Suprapubic skin (tissue), 4 donors: ENCODE measurements around the gene PIPOX. TPM values are rescaled to one million over a fixed set of nuclear protein-coding genes. Genes with fewer than 3 reads are reported as not detected.

Experiments
- DNase-seq, 2 donors: peaks; one replicate each; pipeline ENCODE4 v3.0.0-alpha.2; 2019; ENCODE audit warnings: low spot score in 2 of 2
- H3K27ac ChIP-seq: fragments of 200-600 bp; sonication (generic); one replicate; pipeline ENCODE4 v1.5.1; 2019
- H3K27me3 ChIP-seq: fragments of 200-600 bp; sonication (generic); one replicate; pipeline ENCODE4 v1.5.1; 2019
- H3K36me3 ChIP-seq: fragments of 200-600 bp; sonication (generic); one replicate; pipeline ENCODE4 v1.5.1; 2019
- H3K4me1 ChIP-seq: fragments of 200-600 bp; sonication (generic); one replicate; pipeline ENCODE4 v1.5.1; 2019
- H3K4me3 ChIP-seq: fragments of 200-600 bp; sonication (generic); one replicate; pipeline ENCODE4 v1.5.1; 2019; ENCODE audit warnings: mild to moderate bottlenecking
- H3K9me3 ChIP-seq: fragments of 200-600 bp; sonication (generic); one replicate; pipeline ENCODE4 v1.5.1; 2019
- CTCF ChIP-seq, 2 donors: fragments of 200-600 bp in 1 of 2; fragments of 450-650 bp in 1 of 2; sonication (generic) in 1 of 2; IDR thresholded peaks; one replicate each; pipeline ENCODE4 v1.5.1; 2016 to 2019; ENCODE audit warnings: antibody characterized with exemption in 2 of 2, mild to moderate bottlenecking in 1 of 2, moderate library complexity in 1 of 2
- EP300 ChIP-seq: sonication (generic); formaldehyde crosslinking; IDR thresholded peaks from one replicate; pipeline ENCODE4 v1.6.1; 2017; ENCODE audit warnings: antibody characterized with exemption
- POLR2A ChIP-seq, 2 donors: fragments of 450-650 bp; IDR thresholded peaks; one replicate each; pipeline ENCODE4 v1.6.1; 2017; ENCODE audit warnings: antibody characterized with exemption in 2 of 2, mild to moderate bottlenecking in 2 of 2, moderate library complexity in 2 of 2
- POLR2AphosphoS5 ChIP-seq, 3 donors: sonication (generic); formaldehyde crosslinking; IDR thresholded peaks; one replicate each; pipeline ENCODE4 v1.6.1; 2017; ENCODE audit warnings: antibody characterized with exemption in 3 of 3
- WGBS: methylation state at CpG from one replicate; pipeline ENCODE4 v1.1.5; 2018; 5-methylcytosine and 5-hydroxymethylcytosine counted together
- total RNA-seq, 4 donors: library from RNA; depleted of rRNA; stranded (reverse); fragments of >200 nt; gene quantifications; one replicate each; pipeline ENCODE4 v1.1.0, GENCODE V29; 2016

The PIPOX gene
- total RNA-seq, 4 donors from 2014 or later: 1.3 to 3.7 (median 3.0) TPM

DNA sequence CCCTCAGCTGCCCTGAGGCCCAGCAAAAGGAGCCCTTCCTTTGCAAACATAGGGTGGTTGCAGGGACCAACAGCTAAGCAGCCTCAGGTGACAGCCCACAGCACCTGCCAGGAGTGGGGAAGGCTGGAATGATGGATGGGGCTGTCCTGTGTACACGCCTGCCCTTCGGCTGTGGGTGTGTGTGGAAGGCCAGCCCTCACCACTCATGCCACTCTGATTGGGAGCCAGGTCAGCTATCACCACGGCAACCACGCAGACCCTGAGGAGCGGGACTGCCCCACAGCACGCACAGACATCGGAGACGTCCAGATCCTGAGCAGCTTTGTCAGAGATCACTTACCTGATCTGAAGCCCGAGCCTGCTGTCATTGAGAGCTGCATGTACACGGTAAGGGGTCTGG, 11.9 kb downstream of the PIPOX start:
- no peaks in the 10 kb centered on the region for H3K36me3 ChIP-seq
- no peak overlapping the region for H3K27ac ChIP-seq
- no peak for DNase-seq
- H3K9me3 ChIP-seq: no peaks in the 10 kb centered on the region
- TF ChIP-seq CTCF (IDR thresholded peaks at IDR 0.05): no peak
- TF ChIP-seq EP300: no peak
- TF ChIP-seq POLR2A (IDR thresholded peaks at IDR 0.05): no peak
- no peak for TF ChIP-seq POLR2AphosphoS5 (IDR thresholded peaks at IDR 0.05)
- no peak overlapping the region for H3K4me3 ChIP-seq
- 79% methylated on average over 10 of the region's 10 CpGs for WGBS
- H3K4me1 ChIP-seq: no peaks in the 10 kb centered on the region
- no peaks in the 10 kb centered on the region for H3K27me3 ChIP-seq

DNA sequence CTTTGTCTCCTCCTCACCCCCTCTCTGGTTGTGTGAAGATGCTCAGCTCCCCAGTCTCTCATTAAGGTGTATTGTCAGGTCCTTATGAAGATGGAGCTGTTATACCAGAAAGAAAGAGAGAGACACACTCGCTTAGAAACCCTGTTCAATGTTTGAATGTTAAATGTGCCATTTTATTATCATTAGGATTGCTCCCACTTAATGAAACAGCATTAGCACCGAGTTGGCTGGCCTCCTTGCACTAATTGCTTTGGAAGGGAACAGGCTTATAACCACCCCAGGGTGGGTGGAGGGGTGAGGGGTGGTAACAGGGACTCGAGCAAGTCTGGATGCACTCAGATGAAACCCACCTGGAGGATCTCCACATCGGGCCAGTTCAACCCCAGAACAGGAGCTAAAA, 14.4 kb downstream of the PIPOX start:
- H3K4me1 ChIP-seq: no peaks in the 10 kb centered on the region
- WGBS: 69% methylated on average over 4 of the region's 4 CpGs
- H3K9me3 ChIP-seq: no peaks in the 10 kb centered on the region
- H3K4me3 ChIP-seq: no peak overlapping the region
- DNase-seq: no peak
- H3K27ac ChIP-seq: no peak overlapping the region
- TF ChIP-seq POLR2AphosphoS5 (IDR thresholded peaks at IDR 0.05) (no peak), POLR2A (IDR thresholded peaks at IDR 0.05) (no peak), CTCF (IDR thresholded peaks at IDR 0.05) (no peak), EP300 (no peak)
- H3K27me3 ChIP-seq: no peaks in the 10 kb centered on the region
- no peaks in the 10 kb centered on the region for H3K36me3 ChIP-seq

DNA sequence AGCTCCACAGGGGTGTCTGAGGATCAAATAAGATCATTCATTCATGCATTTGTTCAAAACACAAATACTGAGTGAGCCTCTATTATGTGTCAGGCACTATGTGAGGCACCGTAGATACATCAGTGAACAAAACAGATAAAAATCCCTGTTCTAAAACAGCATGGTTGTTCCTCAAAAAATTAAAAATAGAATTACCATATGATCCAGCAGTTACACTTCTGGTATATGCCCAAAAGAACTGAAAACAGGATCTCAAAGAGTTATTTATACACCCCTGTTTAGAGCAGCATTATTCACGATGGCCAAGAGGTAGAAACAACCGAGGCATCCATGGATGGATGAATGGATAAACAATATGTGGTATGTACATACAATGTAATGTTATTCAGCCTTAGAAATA, 15.4 kb downstream of the PIPOX start:
- Histone ChIP-seq H3K4me1 (no peaks in the 10 kb centered on the region), H3K27ac (no peak overlapping the region), H3K9me3 (no peaks in the 10 kb centered on the region), H3K36me3 (no peaks in the 10 kb centered on the region), H3K27me3 (no peaks in the 10 kb centered on the region), H3K4me3 (no peak overlapping the region)
- TF ChIP-seq EP300 (no peak), POLR2A (IDR thresholded peaks at IDR 0.05) (no peak), CTCF (IDR thresholded peaks at IDR 0.05) (no peak), POLR2AphosphoS5 (IDR thresholded peaks at IDR 0.05) (no peak)
- whole genome bisulfite sequencing: 92% methylated on average over 3 of the region's 3 CpGs
- DNase-seq: no peak

GRCh38 chr17:29059281-29059680, 16.3 kb downstream of the PIPOX start:
- no peak for TF ChIP-seq POLR2AphosphoS5 (IDR thresholded peaks at IDR 0.05)
- TF ChIP-seq POLR2A (IDR thresholded peaks at IDR 0.05): no peak
- no peak for TF ChIP-seq EP300
- TF ChIP-seq CTCF (IDR thresholded peaks at IDR 0.05): no peak
- no peaks in the 10 kb centered on the region for H3K4me1 ChIP-seq
- no peaks in the 10 kb centered on the region for H3K27me3 ChIP-seq
- no peak for DNase-seq
- H3K36me3 ChIP-seq: no peaks in the 10 kb centered on the region
- no peaks in the 10 kb centered on the region for H3K9me3 ChIP-seq
- H3K27ac ChIP-seq: no peak overlapping the region
- H3K4me3 ChIP-seq: no peak overlapping the region
- WGBS: 81% methylated on average over 2 of the region's 2 CpGs

DNA sequence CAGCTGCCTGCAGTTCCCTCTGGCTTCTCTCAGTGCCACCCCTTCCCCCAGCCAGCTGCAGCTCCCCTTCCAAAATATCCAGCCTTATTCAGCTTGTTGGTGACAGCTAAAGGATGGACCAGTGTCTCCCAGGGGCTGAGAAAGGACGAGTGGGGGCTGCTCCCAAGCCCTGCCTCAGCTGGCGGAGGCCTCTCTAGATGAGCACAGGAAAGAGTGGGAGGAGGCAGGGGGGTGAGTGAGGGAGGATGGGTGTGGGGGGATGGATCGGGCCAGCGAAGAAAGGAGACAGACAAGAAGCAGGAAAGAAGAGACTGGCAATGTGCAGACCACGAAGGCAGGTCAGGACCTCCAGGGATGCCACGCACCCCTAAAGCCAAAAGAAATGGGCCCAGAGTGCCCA, 17.5 kb downstream of the PIPOX start:
- no peak overlapping the region for H3K27ac ChIP-seq
- no peak for DNase-seq
- no peaks in the 10 kb centered on the region for H3K27me3 ChIP-seq
- 55% methylated on average over 6 of the region's 6 CpGs for WGBS
- no peak for TF ChIP-seq POLR2A (IDR thresholded peaks at IDR 0.05)
- no peak for TF ChIP-seq EP300
- TF ChIP-seq POLR2AphosphoS5 (IDR thresholded peaks at IDR 0.05): no peak
- TF ChIP-seq CTCF (IDR thresholded peaks at IDR 0.05): no peak
- H3K4me1 ChIP-seq: peaks cover 1% of the 10 kb centered on the region
- no peak overlapping the region for H3K4me3 ChIP-seq
- H3K36me3 ChIP-seq: no peaks in the 10 kb centered on the region
- no peaks in the 10 kb centered on the region for H3K9me3 ChIP-seq
